Ureter (tissue), 1 donor: Measurements from ENCODE around the gene CDH22. TPM values are rescaled to one million over a fixed set of nuclear protein-coding genes. Genes with fewer than 3 reads are reported as not detected.

Experiments
- DNase-seq: peaks from one replicate; pipeline ENCODE4 v3.0.0-alpha.2; 2020; ENCODE audit warnings: low spot score
- total RNA-seq: library from RNA; stranded (reverse); gene quantifications from one replicate; pipeline ENCODE4 v1.2.4, GENCODE V29; 2023
- donor health status: DM: yes; HTN: yes; CAD: no.

Gene CDH22
- total RNA-seq, 1 donor from 2014 or later = 0.23 TPM

DNA sequence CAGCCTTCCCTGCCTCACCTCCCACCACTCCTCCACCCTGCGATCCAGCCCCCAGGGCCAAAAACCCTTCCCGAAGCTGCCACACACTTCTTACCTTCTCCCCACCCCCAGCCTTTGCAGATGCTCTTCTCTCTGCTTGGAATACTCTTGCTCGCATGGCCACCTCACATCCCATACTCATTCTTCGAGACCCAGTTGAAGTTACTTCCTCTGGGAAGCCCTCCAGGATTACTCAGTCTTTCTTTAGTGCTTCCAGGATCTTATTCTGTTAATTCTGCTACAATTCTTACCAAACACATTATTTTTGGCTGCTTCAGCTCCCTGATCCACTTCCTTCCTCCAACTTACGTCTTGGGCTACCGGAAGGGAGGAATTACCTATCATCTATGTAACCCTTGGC is 135.8 kb downstream of the CDH22 start:
- no peak for DNase-seq

DNA sequence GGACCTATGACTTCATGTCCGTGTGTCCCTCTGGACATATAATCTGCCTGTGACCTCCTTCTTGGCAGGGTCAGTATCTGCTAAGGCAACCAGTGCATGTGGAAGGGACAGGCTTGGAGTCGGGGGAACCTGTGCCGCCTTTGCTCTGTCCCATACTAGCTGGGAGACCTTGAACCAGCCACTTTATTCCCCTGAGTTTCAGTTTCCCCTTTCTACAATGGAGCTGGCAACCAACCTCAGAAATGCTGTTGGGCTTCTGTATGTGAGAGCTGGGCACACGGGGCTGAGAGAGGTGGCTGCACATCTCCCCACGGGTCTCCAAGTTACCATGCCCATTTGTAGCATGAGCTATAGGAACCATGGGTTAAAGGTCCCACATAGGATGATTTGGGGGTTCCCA is 136.4 kb downstream of the CDH22 start:
- DNase-seq = no peak

DNA sequence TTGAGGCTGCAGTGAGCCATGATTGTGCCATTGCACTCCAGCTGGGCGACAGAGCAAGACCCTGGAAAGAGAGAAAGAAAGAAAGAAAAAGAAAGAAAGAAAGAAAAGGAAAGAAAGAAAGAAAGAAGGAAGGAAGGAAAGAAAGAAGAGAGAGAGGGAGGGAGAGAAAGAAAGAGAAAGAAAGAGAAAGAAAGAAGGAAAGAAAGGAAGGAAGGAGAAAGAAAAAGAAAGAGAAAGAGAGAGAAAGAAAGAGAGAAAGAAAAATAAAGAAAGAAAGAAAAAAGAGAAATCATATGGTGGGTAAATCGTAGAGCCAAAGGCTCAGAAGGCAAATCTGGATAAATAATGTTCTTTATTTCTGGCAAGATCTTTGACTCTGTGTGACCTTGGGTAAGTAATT is 136.8 kb downstream of the CDH22 start:
- no peak for DNase-seq

DNA sequence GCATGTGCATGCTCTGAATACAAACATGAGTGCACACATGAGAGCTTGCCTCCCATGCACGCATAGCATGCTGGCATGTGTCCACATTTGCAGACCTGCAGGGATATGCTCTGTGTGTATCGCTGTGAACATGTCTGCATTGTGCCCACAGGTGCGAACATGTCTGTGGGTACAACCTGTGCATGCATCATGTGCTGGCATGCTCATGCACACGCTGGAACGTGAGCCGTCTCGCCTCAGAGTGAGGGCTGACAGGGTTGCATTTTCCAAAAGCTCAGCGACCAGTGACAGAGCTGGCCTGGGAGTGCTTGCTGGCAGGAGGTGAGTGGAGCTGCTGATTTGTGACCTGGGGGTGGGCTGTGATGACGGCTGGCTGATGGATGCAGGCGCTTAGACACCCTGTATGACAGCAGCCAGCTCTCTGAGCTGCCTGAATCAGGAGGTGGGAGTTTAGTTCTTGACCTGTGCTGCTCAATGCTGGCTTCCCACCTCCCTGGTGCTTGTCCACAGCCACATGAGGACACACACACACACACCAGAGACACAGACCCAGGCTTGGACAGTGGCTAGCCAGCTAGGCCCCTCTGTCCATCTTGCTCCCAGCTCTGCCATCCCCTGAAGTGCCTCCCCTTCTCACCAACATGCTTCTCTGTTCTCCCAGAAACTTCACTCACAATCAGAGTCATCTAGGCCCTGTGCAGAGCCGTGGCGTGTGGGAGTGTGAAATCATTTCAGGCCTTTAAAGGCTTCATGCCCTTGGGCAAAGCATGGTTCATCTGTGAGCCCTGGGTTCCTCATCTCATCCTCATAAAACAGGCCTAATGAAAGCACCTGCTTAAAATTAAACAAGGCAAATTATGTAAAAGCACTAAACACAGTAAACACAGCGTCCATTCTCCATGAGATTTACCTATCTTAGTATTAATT is 138.8 kb downstream of the CDH22 start:
- no peak for DNase-seq

DNA sequence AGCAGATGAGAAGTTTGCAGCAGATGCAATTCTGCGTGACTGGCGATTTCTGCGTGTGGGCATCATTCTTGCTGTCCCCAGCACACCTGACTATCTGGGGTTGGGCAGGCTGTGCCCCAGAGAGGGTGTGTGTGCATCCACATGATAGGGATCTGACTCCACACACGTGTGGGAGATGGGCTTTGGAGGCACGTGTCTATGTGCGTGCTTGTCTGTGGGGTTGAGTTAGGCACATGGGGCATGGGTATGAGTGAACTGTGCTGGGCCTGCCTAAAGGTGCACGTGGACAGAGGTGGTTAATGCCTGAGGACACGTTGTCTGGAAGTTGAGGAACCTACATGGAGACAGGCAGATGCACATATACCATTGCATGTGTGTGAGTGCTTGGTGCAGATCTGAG is 139.9 kb downstream of the CDH22 start:
- DNase-seq = no peak

DNA sequence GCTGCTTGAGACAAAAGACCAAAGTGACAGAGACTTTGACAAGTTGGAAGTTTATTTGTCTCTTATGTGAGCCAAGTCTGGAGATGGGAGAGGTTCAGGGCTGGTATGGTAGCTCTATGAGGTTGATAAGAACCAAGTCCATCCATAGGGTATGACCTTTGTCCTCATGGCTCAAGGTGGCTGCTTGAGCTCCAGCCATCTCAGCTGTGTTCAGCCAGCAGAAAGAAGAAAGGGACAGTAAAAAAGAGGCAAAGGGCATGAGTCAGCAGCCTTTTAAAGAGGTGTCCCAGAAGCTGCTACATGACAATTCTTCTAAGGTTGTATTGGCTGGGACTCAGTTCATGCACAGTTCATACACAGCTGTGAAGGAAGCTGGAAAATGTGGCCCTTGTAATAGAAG is 141.2 kb downstream of the CDH22 start:
- DNase-seq = no peak

DNA sequence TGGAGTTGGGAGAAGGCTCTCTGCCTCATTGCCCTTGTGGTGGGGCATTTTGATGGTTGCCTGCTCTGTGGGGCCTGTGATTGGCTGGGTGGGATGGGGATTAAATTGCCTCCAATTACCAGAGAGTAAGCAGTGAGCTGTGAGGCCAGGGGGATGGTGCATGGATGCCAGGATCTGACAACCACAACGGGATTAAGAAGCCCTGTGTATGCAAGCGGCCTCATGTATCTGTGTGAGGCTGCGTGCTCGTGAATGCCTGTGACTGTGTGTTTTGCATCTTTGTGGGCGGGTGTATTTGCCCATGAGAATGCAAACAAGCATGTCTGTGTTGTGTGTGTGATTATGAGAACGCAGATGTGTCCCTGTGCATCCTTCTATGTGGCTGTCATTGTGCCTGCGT is 144.0 kb downstream of the CDH22 start:
- DNase-seq = no peak

DNA sequence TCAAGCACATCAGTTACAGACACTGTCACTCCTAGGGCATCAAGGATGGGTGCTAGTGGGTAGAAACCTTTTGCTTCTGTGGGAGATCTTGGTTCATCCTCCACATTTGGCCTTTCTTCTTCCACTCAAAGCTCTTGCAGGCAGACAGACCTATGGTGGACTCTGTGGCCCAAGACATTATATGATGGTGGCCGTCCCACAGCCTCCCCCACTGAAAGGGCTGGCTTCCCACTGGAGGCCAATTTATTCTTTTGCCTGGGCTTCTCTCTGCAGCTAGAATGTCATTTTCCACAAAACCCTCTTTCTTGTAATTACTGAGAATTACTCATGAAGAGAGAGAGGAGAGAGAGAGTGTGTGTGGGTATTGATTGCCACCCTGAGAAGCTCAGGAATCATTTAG is 146.4 kb downstream of the CDH22 start:
- no peak for DNase-seq

DNA sequence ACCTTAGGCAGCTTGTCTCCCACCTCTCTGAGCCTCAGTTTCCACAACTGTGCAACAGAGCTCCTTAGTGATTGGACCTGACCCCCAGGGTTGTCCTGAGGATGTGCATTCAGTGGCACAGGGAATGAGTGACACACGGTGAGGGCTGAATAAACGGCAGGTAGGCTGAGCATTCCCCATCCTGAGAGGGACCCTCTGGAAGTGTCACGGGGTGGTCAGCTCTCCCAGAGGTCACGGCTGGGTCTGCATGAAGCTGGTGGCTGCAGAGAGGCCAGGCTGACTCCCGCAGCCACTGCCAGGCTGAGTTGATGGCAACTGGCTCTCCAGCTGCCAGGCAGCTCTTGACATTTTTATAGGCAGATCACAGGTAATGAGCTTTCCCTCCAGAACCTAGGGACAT is 147.6 kb downstream of the CDH22 start:
- no peak for DNase-seq

DNA sequence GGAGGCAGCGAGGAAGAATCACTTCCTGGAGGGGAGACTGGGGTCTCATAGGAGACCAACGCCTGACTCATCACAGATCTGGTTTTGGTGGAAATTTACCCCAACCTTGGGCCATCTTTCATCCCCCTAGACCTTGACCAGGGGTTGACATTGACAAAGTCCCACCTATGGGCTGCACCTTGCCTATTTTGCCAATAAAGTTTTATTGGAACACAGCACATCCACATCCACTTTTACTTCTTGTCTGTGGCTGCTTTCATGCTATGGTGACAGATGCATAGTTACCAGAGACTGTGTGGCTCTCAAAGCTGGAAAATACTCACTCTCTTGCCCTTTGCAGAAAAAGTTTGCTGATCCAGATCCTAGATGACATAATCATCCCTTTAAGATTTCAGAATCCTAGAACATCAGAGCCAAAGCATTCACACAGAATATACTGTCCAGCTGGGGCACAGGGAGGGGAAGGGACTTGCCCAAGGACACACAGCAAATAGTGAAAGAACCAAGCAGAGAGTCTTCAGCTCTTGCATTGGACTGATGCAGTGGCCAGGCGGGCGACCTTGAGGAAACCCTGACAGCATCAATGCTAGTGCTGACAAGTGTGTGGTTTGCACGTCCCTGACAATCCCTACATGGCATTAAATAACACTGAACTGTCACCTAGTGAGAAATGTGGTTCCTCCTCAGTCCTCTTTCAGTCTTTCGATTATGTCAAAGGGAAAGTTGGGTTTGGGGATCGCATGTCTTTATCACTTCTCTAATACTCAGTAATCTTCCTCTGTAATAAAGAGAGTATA is 149.0 kb downstream of the CDH22 start:
- no peak for DNase-seq

DNA sequence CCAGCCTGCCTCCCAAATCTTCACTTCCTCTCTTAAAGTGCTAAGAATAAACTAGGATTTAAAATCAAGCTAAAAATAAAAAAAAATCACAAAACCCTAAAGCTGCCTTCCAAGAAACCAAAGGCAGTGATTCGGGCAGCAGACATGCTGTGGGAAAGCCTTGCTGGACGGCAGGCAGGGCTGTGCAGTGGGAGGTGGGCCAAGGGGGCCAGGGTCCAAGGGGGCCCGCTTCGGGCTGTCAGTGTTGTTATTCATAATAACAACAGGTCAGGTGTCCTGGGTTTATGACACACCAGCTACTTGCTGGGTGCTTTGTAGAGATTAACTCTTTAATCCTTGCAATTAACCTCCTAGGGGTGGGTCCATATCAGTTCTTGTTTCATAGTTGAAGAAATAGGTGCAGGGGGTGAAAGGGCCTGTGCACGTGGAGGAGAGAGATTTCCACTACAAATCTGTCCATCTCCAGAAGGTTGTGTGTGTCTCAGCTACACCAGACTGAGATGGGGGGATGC is 149.8 kb downstream of the CDH22 start:
- DNase-seq = no peak

DNA sequence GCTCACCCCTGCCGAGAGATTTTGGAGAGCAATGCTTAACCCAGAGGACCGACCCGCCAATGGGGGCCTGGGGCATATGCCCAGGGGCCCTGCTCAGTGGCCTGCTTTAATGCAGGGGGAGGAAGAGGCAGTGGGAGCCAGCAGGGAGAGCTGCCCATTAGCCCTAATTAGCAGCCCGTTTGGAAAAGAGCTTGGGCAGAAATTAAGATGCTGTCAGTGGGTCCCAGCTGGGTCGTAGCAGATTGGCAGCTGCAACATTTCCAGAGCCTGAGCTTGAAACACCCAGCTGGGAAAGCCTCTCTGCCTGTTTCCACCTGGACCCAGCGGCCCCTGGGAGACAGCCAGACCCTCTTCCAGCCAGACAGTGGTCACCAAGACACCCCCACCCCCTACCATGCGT is 150.7 kb downstream of the CDH22 start:
- no peak for DNase-seq

DNA sequence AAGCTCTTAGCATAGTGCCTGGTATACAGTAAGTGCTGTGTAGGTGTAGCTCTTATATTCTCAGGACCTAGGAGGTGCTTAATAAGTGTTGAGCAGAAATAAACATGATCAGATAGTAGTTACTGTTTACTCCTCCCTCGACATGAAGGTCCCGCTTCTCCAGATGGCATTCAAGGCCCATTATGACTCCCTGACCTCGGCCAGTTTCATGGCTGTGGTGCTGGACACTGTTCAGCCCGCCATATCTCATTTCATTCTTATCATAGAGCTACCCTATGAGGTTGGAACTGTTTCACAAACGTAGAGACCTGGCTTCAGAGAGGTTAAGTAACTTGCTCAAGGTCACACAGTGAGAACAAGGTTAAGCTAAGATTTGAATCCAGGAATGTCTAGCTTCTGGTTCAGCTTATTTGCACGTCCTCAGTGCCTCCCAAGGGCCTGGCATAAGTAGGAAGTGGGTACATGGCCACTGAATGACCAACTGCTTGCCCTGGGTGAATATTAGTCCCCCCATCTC is 151.2 kb downstream of the CDH22 start:
- no peak for DNase-seq

DNA sequence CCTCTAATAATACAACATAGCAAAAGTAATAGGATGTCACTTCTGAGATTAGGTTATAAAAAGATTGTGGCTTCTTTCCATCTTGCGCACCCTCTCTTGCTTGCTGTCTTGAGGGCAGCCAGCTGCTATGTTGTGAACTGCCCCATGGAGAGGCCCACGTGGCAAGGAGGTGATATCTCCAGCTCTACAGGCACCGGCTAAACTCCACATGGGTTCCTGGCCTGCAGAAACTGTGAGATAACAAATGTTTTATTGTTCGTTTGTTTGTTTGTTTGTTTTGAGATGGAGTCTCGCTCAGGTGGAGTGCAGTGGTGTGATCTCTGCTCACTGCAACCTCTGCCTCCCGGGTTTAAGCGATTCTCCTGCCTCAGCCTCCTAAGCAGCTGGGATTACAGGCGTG is 152.2 kb downstream of the CDH22 start:
- no peak for DNase-seq

DNA sequence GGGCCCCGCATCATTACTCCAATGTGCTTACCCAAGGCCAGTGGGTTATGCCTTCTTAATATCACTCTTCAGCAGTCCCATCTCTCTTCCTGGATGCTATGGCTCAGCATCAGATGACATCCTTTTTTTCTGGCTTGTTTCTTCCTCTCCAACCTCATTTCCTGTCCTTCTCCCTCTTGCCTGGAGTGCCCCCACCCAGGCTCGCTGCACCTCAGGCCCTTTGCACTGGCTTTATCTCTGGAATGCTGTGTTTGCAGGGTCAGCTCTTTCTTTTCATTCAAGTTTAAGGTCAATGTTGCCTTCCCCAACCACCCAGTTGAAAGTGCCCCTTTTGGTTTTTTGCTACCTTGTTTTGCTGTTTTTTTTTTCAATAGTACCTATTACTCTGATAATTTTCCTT is 153.5 kb downstream of the CDH22 start:
- DNase-seq = no peak

DNA sequence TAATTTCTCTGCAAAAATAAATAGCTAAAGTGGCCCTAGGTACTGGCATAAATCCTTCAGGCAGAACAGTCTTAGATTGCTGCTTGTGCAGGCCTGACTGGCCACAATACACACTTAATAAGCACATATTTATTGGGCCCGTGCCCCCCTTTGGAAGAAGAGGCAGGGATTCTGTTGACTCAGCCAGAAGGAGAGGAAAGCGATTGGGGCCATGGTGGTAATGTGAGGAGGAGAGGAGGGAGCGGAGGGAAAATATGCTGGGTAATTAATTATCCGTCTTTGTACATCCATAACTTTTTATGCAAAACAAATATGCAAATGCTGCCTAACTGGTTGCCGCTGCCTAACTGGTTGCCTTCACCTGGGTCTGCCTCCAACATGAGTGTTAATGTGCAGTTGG is 154.0 kb downstream of the CDH22 start:
- DNase-seq = no peak

DNA sequence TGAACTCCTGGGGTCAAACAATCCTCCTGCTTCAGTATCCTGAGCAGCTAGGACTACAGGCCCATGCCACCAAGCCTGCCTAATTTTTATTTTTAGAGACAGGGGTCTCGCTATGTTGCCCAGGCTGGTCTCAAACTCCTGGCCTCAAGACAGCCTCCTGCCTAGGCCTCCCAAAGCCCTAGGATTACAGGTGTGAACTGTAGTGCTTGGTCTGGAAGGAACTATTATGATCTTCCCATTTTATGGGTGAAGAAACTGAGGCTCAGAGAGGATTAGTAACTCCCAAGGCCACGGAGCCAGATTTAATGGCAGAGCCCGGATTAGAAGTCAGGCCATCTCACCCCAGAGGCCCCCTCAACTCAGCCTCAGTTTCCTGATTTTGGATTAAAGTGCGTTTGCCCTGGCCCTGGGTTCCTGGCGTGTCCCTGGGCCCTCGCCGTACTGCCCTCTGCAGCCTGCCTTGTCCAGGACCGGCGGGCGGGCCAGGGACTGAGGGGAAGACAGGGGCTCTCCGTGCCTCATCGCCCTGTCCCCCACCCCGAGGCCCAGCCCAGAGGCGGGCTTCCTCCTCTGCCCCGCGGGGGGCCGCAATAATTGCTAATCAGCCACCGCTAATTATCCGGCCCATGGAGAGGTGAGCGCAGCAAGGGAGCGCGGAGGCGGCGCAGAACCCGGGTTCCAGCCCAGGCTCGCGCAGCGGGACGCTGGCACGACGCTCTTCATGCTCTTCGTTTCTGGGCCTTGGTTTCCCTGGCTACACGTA is 155.3 kb downstream of the CDH22 start:
- DNase-seq = no peak

DNA sequence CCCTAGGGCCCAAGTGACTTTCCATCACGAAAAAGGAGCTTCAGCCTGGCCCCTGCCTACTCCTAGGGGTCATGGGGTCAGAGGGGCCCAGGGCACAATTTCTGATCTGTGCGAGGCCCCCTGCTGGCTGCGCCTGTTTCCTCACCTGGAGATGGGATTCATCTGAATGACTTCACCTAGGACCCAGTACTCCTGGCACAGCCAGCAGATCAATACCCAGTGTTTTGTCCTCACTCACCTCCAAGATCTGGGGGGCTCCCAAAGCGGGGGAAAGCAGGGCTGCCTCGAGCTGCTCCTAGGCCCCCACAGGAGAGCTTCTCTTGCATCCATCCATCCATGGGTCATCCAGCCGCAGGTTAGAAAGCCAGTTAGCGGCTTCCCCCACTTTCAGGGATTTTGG is 156.4 kb downstream of the CDH22 start:
- no peak for DNase-seq

DNA sequence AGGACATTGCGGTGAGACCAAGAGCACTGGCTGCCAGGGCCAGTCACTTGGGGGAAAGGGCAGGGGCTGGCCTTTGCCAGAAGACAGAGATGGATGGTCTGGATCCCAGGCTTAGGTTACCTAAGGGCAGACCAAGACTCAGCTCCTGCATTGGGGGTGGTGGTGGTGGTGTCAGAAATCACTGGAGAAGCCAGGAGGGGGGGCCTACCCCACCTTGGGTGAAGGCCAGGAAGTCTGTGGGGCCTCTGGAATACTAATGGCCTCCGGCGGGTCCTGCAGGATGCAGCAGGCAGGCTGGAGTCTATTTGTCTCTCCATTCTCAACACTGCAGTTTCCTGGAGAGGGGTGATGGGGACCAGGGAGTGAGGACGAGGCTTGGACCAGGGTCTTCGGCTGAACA is 157.4 kb downstream of the CDH22 start:
- no peak for DNase-seq

DNA sequence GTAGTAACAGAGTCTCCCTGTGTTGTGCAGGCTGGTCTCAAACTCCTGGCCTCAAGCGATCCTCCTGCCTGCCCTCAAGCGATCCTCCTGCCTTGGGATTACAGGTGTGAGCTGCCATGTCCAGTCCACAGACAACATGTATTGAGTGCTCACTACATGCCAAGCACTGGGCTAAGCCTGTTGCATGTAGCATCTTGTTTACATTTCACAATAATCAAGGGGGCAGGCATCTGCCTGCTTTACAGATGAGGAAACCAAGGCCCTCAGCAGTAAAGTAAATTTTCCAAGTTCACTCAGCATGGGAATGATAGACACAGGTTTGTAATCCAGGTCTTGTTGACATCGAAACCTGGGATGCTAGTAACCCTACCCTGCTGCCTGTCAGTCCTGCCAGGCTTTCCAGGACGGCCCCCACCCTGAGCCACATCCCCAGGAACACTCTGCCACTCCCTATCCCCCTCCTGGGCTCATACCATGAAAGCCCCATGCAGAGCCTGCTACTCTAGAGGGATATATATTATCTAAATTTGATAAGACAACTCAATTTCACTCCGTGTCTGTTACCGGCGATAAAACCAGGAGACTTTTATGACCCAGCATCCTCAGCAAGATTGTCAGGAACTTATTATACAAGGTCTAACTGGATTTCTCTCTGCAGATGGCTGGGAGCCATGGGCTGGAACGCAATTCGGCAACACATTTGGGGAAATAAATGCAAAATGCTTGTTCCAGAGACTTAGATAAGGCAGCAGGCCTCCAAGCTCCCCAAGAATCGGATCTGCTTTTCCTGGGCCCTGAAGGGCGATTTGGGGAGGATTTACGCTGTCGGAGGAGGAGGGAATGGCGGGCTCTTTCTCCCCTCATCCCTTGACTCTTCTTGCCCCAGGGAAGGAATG is 159.7 kb downstream of the CDH22 start:
- DNase-seq = no peak

DNA sequence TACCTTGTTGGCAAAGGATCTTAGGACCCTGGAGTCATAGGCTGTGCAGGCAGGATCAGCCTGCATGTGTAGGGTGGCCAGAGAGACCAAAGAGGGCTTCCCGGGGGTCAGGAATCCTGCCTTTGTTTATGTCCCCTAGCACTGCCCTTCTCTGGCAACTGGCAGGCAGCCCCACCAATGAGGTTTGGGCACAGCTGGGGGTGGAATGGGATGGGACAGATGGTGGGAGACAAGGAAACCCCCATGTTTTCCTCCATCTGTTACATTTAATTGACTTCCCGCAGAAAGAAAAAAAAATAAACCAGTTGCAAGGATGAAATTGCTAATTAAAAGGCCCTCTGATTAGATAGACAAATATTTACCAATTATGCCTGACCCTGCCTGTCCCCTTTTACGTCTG is 162.6 kb downstream of the CDH22 start:
- DNase-seq = no peak
